ENCODE results near the gene KIAA1328.

- TF ChIP-seq CTCF (conservative IDR thresholded peaks at IDR 0.05 in 1 of 2, IDR thresholded peaks at IDR 0.05 in 1 of 2; ENCODE audit: extremely low read depth in 1 of 2, insufficient read depth in 1 of 2, low read depth in 1 of 2, low read length in 2 of 2), result no peak
- TF ChIP-seq EZH2 (IDR thresholded peaks at IDR 0.05; ENCODE audit: borderline replicate concordance, low read length), result no peak
Measured at GRCh38 chr18:36783792-36784191, 45.1 kb upstream of the KIAA1328 start.

Data from mammary epithelial cell (primary cell).